Measurements from ENCODE around the gene TMEM38B. TPM values are rescaled to one million over a fixed set of nuclear protein-coding genes. Genes with fewer than 3 reads are reported as not detected.

Gene TMEM38B
- total RNA-seq, 1 experiment from 2014 or later, result 14.5 TPM

DNA sequence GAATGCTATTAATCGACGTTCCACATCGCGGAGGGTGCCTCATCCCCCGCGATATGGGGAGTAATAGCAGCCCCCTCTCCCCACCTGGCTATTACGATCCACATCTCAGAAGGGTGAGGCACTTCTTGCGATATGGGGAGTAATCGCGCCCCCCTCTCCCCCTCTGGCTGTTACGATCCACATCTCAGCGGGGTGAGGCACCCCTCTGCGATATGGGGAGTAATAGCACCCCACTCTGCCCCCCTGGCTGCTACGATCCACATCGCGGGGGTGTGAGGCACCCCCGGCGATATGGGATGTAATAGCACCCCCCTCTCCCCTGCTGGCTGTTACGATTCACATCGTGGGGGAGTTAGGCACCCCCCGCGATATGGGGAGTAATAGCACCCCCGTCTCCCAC, 128.5 kb downstream of the TMEM38B start:
- H3K56ac ChIP-seq (ENCODE audit: insufficient read length, low read depth, low read length), result no peak overlapping the region
- Mint-ChIP-seq H3K27ac (no peak overlapping the region), H3K4me1 (no peaks in the 10 kb centered on the region), H3K36me3 (ENCODE audit: insufficient read depth in 1 of 3, low read depth in 3 of 3) (no peaks in the 10 kb centered on the region; a peak in 1 of 7 replicates), H3K9me3 (no peaks in the 10 kb centered on the region), H3K4me3 (no peak overlapping the region), H3K27me3 (ENCODE audit: low read depth) (no peaks in the 10 kb centered on the region)
- no peak overlapping the region for H3T11ph ChIP-seq (ENCODE audit: low read length)
- H4K20me1 ChIP-seq (ENCODE audit: control insufficient read depth, insufficient read depth, insufficient read length), result no peaks in the 10 kb centered on the region
- H3K18ac ChIP-seq (ENCODE audit: insufficient read length, low read depth, low read length), result no peak overlapping the region
- H3K14ac ChIP-seq (ENCODE audit: insufficient read depth, low read length), result no peak overlapping the region
- H3K4ac ChIP-seq (ENCODE audit: low read depth, low read length), result no peak overlapping the region
- no peaks in the 10 kb centered on the region for H3K79me1 ChIP-seq (ENCODE audit: insufficient read depth, low read depth, low read length, poor library complexity, severe bottlenecking)
- H2BK15ac ChIP-seq (ENCODE audit: low read depth, low read length), result no peak overlapping the region
- no peaks in the 10 kb centered on the region for H3K27me3 ChIP-seq (ENCODE audit: insufficient read depth, low read length)
- no peak overlapping the region for H2AFZ ChIP-seq (ENCODE audit: low read length)
- no peak overlapping the region for H3K9ac ChIP-seq (ENCODE audit: extremely low read depth, insufficient read length, low read length)
- no peak overlapping the region for H4K8ac ChIP-seq (replicated peaks; ENCODE audit: insufficient read length, low read depth, low read length)
- H2BK20ac ChIP-seq (ENCODE audit: low read depth, low read length, poor library complexity, severe bottlenecking), result no peak overlapping the region
- no CpG with 5 or more reads among the region's 23 CpGs for WGBS (ENCODE audit: extremely low coverage, insufficient read length, low lambda C conversion rate)
- DNase-seq, result no peak
- H2AK5ac ChIP-seq (ENCODE audit: insufficient read length, low read length), result no peak overlapping the region
- no peak for TF ChIP-seq CTCF (conservative IDR thresholded peaks at IDR 0.05)
- H3K4me2 ChIP-seq (ENCODE audit: insufficient read depth, insufficient read length, low read length), result no peak overlapping the region
- no peak overlapping the region for H2BK5ac ChIP-seq (ENCODE audit: insufficient read length, low read length)
- no peak overlapping the region for H3K27ac ChIP-seq (ENCODE audit: insufficient read length, low read depth, low read length)
- no peaks in the 10 kb centered on the region for H3K4me1 ChIP-seq (ENCODE audit: insufficient read depth, low read length)
- H3K23me2 ChIP-seq (ENCODE audit: insufficient read length, low read depth, low read length, poor library complexity, severe bottlenecking), result no peaks in the 10 kb centered on the region
- H4K91ac ChIP-seq (ENCODE audit: insufficient read length, low read depth, low read length), result no peak overlapping the region
- no peak overlapping the region for H2BK120ac ChIP-seq (ENCODE audit: low read depth, low read length, poor library complexity, severe bottlenecking)
- H4K5ac ChIP-seq (ENCODE audit: insufficient read length, low read depth, low read length), result no peak overlapping the region
- no peaks in the 10 kb centered on the region for H3K79me2 ChIP-seq (ENCODE audit: insufficient read depth, low read length)
- no peak overlapping the region for H3K23ac ChIP-seq (ENCODE audit: insufficient read length, low read depth, low read length)
- H2BK12ac ChIP-seq (ENCODE audit: insufficient read length, low read depth, low read length), result no peak overlapping the region
- H3K9me3 ChIP-seq (ENCODE audit: control insufficient read depth, low read depth, low read length), result no peaks in the 10 kb centered on the region

Other genes with a start within 250 kb of the TMEM38B start
- gene FSD1L, start 246.5 kb upstream of the TMEM38B start, total RNA-seq (2021), result 4.7 and 5.5 TPM in 2 replicates
- 13.6 and 14.3 TPM in 2 replicates for gene FKTN, start 136.4 kb upstream of the TMEM38B start, total RNA-seq (2021)
- 0.50 and 1.1 TPM in 2 replicates for gene TAL2, start 32.1 kb upstream of the TMEM38B start, total RNA-seq (2021)

All from H9 (cell line).